HUDEP-2 (cell line): Measurements from ENCODE around the gene SGIP1.
"Not testable (repeated sequence)": the region's sequence is repeated elsewhere in the genome, so short reads cannot be mapped to it uniquely, and the experiment has no call there.

Source experiments
- DNase-seq, 76 experiments: peaks; one replicate each; lab custom pipeline; 2025; ENCODE audit not compliant: unreplicated experiment in 76 of 76; lab: John Stamatoyannopoulos, UW

Gene SGIP1

DNA sequence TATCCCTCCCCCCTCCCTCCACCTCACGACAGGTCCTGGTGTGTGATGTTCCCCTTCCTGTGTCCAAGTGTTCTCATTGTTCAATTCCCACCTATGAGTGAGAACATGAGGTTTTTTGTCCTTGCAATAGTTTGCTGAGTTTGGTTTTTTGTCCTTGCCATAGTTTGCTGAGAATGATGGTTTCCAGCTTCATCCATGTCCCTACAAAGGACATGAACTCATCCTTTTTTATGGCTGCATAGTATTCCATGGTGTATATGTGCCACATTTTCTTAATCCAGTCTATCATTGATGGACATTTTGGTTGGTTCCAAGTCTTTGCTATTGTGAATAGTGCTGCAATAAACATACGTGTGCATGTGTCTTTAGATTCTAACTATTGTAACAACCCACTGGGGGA, 261.9 kb downstream of the SGIP1 start:
- not testable (repeated sequence) for DNase-seq
